GM21825 (cell line): ENCODE data around the gene IL17RD.
"Not testable (repeated sequence)": the region's sequence is repeated elsewhere in the genome, so short reads cannot be mapped to it uniquely, and the experiment has no call there.

Experiments used
- ATAC-seq: cut with Tn5 transposase; IDR thresholded peaks from one replicate; pipeline ENCODE4 v1.9.1; 2021; ENCODE audit warnings: mild to moderate bottlenecking, moderate library complexity; ENCODE audit not compliant: unreplicated experiment

IL17RD gene

GRCh38 chr3:57094575-57094974, 70.6 kb downstream of the IL17RD start:
- no peak for ATAC-seq

DNA sequence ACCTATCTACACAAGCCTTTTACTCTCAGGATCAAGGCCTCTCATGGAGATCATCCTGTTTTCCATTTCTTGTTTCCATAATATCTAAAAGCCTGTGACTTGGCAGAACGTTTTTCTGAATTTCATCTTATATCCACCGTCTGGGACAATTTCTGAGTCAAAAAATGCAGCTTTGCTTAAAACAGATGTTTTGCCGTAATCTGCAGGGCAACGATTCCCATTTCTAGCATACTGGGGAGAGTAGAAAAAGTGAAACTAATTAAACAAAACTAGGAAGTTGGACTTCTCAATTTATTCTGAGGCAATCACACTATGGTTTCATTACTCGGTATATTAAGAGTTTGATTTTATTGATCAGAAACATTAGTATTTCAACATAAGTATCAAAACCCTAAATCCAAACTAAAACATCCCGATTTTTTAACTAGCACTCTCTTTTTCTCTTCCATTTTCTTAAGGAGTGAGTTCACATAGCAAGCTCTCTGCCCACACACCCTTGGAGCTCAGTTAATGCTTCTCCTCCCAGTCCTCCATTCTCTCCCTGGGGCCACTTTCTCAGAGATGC, 71.1 kb downstream of the IL17RD start:
- ATAC-seq: no peak

GRCh38 chr3:57093489-57093888, 71.7 kb downstream of the IL17RD start:
- no peak for ATAC-seq

DNA sequence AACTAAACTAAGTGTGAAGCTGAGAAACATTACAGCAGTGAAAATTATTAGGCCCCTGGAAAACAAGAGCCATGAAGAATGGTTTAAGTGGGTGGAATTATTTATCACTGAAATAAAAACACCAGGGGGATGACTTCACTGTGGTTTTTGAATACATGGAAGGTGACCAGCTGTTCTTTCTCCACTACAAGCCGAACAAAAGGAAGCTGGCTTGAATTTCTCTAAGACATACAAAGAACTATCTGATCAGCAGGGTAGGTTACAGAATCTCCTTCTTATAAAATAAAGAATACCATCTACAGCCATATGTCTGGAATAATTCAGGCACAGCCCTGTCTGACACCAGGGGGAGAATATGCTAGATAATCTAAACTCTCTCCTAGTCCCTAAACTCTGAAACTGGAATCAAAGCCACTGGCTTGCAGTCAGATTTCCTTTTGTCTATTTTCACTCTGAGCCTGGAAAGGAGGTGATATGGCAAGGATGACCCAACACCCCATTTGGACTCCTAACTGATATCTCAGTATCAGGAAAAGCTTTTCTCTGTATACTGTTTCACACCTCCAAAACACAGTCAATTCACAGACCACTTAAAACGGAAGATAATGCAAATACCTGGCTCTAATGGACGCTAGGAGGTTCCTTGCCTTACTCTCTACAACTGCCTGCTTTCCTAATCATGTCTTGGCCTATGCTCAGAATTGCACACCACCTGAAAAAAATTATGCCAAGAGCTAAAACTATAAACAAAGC, 73.5 kb downstream of the IL17RD start:
- no peak for ATAC-seq

- no peak for ATAC-seq
These were observed 76.1 kb downstream of the IL17RD start for GRCh38 chr3:57089043-57089442.

GRCh38 chr3:57088503-57088902, 76.7 kb downstream of the IL17RD start:
- no peak for ATAC-seq

DNA sequence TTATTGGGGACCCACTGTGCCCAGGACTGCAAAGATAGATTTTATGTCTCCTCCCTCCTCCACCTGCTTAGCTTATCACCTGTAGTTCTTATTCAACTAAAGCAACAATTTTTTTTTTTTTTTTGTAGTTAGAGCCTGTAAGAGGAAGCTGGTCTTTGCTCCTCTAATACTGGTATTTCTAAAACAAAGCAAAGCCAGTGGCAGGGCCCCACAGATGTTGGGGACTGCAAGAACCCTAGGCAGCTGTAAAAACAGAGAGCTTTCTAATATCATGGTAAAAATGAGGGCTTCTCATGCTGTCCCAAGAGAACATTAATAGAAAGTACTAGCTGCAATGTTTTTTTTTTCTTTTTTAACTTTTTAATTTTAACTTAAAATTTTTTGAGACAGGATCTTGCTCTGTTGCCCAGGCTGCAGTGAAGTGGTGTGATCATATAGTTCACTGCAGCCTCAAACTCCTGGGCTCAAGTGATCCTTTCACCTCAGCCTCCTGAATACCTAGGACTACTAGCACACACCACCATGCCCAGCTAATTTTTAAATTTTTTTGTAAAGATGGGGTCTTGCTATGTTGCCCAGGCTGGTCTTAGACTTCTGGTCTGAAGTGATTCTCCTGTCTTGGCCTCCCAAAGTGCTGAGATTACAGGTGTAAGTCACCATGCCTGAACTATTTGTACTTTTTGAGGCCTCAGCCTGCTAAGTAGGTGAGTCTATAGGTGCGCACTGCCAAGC, 77.6 kb downstream of the IL17RD start:
- no peak for ATAC-seq

DNA sequence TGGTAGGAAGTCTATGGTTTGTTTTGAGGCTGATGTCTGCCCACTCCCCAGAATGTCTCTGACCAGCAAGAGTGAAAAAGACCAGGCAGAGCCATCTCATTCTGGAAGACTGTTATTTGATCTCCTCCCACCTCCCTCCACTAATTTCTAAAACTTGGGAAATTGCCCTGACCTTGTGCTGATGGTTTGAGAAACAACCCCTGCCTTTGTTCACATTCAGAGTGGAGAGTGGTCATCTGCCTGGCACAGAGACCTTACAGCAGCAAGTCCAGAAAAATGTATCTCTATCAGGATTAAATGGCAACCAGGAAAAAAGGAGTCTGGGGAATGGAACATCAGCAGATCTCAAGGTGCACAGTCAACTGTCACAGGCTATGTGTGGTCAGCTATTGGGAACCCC, 79.0 kb downstream of the IL17RD start:
- ATAC-seq: no peak

DNA sequence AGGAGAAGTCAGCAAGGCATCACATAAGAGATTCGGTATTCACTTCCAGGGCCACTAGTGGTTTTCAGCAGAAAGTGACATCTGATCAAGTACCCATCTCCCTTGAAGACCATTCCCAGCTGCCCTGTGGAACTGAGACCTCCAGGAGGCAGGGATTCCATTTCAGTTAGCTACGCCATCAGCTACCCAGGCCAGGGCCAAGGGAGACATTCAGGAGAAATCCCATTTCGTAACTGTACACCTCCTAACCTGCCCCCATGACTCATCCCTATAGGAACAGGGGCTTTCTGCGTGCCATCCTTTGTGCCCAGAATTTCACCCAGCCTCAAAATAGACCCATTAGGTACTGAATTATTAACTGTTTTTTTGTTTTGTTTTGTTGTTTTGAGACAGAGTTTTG, 79.9 kb downstream of the IL17RD start:
- no peak for ATAC-seq

GRCh38 chr3:57083266-57083995, 81.7 kb downstream of the IL17RD start:
- not testable (repeated sequence) for ATAC-seq

DNA sequence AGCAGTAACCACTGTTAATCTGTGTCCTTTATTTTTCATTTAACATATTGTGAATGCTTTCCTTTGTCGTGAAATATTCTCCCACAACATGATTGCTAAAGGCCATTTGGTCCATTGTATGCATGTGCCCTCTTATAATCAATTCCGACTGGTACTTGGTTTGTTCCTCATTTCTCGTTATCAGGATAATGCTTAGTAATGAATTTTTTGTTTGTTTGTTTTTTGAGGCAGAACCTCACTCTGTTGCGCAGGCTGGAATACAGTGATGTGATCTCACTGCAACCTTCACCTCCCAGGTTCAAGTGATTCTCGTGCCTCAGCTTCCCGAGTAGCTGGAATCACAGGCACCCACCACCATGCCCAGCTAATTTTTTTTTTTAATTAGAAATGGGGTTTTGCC, 82.7 kb downstream of the IL17RD start:
- no peak for ATAC-seq

DNA sequence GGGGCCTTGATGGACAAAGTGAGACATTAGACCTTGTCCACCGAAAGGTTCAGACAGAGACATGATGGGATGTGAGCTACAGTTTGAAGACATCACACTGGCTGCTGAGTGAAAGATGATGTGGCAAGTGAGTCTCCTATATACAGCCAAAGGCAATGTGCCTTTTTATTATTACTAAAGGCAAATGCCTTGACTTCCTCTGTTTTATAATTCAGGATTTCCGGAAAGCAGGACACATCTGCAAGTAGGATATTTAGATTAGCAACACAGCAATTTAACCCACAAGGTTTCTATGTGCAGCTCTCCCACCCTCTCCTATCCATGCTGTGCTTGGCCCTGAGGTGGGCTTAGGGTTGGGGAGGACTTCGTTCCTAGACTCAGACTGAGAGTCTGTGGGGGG, 84.0 kb downstream of the IL17RD start:
- no peak for ATAC-seq

DNA sequence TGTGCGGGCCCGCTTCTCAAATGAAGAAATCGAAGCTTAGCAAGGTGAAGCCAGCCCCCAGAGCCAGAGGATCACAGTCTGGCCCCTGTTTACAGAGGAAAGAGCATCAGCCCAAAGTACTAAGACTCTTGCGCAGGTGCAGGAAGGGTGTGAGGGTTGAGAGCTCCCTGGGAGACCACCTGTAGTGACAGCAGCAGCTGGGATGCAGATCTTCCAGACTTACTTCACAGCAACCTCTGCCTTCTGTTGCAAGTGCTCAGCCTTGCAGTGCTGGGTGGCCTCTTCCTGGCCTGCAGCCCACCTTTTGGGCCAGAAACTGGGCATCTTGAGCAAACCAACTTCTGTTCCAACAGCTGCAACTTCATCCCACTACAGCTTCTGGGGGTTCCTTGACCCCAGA, 85.0 kb downstream of the IL17RD start:
- no peak for ATAC-seq

DNA sequence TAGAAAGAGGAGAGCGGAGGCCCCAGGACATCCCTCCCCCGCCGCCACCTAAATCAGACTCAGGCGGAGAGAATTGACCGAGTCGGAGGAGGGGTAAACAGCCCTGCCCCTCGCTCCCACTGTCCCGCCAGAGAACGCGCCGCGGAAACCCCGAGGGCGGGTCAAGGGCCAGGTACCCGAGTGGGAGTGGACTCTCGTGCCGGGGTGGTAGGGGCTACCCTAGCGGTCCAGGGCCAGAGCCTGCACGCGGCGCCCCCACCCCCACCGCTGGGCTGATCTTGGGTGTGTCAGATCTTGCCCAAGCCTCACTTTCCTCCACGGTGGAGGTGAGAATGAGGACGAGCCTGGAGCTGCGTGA, 85.7 kb downstream of the IL17RD start:
- ATAC-seq: no peak

- ATAC-seq: no peak
These were observed 86.3 kb downstream of the IL17RD start for GRCh38 chr3:57078635-57079473.

DNA sequence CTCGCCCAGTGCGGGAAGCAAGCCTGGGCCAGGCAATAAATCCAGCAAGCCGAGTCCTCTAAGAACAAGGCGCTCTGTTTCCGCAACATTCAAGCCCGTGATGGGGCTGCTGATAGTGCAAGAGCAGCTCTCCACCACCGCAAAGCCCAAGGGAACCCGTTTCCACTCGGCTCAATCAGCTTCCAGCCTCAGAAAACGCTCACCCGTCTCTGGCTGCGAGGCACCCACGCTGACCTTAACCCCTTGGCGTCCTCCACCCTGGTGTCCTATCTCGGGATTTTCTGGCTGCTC, 86.9 kb downstream of the IL17RD start:
- no peak for ATAC-seq

DNA sequence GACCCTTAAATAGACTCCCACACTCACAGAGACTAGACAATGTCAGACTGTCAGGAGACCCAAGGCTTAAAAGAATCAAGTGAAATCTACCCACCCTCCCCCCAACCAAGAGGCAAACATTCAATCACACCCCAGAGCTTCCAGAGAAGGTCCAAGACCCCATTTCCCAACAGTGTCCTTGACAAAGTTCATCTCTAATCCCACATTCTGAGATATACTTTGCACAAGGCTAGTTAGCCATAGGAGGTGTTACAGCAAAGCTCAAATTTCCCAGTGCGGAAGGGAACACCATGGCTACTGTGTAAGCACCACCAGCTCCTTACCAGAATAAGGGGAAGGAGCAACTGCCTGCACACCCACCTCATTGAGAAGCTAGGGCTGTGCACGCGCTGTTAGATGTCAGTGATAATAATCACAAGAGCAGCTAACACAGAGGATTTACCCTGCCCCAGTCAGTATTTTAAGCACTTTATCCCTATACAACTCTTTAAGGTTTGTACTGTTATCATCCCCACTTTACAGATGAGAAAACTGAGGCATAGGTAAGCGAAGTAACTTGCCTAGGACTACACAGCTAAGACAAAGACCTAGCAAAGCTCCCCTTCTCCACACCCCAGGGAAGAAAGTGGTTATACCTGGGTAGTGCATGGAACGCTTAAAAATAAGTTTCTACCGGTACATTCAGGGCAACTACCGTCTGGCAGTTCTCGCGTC, 87.4 kb downstream of the IL17RD start:
- no peak for ATAC-seq

DNA sequence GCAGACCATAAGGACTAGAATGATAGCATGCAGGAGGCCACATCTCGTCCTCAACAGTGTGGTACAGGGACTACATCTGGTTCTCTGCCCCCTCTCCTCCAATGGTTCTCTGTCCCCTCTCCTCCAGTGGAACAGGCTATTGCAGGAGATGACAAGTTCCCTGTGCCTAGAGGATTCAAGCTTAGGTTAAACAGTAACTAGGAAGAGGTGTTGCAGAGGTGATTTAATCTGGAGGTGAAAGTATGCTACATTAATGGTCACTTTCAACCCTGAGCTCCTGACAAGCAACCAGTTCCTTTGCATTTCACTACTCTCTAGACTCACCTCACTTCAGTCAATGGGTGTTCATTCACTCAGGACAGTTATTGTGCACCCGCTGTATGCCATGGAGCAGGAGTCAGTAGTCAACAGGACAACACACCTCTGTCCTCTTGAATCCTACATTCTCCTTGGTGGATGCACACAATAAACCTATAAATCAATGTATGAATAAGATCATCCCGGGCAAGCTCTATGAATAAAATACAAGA, 88.7 kb downstream of the IL17RD start:
- no peak for ATAC-seq

DNA sequence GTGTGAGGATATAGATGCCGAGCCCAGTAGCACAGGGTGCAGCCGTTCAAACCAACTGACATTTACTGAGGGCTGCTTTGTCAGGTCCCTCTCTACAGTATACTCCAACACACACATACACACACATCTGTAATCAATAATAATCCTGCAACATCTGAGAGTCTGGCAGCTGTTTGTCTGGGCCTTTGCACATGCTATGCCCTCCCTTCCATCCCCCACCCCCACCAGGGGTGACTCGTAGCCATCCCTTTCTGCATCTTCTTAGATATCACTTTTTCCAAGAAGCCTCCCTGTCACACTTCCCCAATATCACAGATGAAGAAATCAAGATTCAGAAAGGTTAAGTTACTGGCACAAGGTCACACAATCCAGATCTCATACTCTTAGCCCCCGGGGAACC, 91.0 kb downstream of the IL17RD start:
- ATAC-seq: no peak

DNA sequence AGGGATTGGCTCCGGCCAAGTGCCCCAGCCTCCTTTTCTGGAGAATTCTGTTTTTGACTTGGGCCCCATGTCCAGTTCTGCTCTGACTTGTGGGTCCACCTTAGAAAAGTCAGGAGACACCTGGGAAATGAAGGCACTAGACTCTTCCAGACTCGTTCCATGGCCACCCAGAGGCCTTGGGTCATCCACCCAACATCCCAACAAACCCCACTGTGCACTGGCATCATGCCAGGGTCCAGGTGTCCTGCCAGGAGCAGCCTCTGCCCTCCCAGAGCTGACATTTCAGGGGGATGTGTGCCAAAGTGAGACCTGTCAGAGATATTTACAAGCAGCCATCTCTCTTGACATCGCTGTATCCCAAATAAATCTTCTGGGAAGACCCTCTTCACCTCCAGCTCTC, 91.5 kb downstream of the IL17RD start:
- ATAC-seq: no peak
